DMS 273 (cell line): Measurements from ENCODE around the gene DCST1.

Experiments
- DNase-seq: peaks from one replicate; lab custom pipeline; 2025; ENCODE audit not compliant: unreplicated experiment; lab: John Stamatoyannopoulos, UW

Gene DCST1

DNA sequence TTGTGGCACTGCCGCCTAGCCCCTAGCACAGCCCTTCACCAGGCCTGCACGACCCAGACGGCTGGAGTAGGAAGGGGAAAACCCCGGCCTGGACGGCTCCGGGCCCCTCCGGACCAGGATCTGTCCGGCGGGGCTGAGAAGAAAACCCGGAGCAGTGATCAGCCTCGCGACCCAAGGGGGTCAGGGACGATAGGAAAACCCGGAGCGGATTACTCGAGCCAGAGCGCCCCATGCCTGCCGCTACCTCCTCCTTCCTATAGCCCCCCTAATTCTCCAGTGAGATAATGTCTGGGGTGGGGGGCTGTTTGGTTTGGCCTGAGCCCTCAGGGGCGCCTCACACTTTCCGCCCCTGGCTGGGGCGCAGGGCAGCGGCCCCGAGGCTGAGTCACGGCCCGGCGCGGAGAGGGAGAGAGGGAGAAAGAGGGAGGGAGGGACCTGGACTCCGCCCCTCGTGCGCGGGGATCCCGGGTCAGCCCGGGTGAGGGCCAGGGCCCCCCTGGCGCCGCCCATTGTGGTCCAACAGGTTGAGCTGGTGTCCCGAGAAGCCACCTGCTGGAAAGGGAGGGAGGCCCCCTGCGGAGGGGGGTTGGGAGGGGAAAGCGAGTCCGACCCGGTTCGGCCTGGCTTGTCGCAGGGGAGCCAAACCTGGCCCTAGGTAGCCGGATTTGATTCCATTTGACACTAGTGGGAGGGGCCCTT, 32.7 kb upstream of the DCST1 start:
- peak; percentile 95 for DNase-seq

DNA sequence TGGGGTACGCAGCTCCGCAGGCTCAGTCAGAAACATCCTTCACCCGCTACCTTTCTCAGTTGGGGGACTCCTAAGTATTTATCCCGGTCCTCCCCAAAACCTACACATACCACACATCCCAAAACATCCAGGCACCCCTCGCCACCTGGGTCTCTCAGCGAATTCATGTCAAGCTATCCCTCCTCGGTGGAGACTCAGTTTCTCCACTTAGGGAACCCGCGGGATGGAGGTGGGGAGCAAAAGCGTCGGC, 32.3 kb upstream of the DCST1 start:
- no peak for DNase-seq

DNA sequence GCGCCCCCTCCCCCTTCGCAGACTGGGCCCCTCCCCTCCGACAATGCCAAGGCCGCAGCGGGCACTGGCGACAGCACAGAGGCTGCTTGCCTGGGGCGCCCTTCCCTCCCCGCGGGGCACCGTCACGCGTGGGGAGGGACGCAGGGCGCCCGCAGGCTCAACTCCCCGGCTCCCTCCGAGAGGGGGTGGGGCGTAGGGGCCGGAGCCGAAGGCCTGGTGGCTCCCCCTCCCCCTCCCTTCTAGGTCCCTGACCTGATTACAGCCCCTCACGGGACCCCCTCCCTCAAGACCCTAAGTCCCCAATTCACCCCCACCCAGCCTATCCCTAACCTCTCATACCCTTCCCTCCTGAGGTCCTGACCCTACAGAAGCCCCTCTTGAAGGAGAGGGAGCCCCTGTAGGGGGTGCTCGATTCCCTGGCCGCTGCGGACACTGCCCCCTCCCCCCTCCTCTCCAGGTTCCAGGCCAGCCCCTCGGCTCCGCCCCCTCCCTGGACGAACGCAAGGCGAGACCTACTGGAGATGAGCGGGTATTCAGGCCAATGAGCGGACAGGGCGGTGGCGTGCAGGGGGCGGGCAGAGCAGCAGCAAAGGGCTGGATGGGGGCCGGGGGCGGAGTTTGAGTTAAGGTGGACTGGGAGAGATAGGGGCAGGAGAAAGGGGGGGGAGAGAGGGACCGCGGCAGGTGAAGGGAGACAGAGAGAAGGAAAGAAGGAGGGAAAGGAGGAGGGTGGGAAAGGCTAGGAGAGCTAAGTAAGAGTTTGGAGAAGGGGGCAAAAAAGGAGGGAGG, 31.8 kb upstream of the DCST1 start:
- peak; percentile 99 for DNase-seq

DNA sequence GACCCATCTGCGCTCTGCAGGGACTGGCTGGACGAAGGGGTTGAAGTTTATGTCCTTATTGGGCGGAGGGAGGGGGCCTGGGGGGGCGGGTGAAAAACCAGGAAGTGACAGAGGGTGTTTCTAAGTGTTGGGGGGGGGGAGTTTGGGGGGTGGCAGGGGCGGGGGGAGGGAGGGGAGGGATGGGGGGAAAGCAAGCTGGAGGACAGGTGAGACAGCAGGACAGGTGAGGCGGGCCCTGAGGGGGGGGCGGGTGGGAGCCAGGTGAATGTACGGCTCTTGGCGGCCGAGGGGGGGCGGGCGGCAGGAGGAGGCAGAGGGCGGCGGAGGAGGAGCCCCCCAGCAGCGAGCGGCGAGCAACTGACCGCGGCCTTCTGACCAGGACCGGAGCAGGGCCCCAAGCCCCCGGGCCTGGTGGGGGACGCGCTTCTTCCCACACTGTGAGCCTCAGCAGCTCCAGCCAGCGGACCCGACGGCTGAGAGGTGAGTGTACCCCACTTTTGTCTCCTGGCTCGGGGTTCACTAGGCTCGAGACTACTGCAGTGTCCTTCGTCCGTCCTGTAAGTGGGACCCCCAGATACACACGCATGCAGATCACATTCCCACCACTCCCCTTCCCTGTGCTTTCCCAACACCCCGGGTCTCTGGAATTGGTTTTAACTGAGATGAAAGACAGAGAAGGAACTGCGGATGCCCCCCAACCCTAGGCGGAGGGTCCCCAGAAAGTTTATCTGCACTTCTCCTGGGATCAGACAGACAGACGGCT, 31.0 kb upstream of the DCST1 start, which contains the start of gene ZBTB7B:
Gene ZBTB7B, plus strand, starts transcription at position 339 of the 763 bp plus-strand sequence. CDS start 11,859 bp downstream, outside the sequence.
- DNase-seq, result peak; percentile 71

DNA sequence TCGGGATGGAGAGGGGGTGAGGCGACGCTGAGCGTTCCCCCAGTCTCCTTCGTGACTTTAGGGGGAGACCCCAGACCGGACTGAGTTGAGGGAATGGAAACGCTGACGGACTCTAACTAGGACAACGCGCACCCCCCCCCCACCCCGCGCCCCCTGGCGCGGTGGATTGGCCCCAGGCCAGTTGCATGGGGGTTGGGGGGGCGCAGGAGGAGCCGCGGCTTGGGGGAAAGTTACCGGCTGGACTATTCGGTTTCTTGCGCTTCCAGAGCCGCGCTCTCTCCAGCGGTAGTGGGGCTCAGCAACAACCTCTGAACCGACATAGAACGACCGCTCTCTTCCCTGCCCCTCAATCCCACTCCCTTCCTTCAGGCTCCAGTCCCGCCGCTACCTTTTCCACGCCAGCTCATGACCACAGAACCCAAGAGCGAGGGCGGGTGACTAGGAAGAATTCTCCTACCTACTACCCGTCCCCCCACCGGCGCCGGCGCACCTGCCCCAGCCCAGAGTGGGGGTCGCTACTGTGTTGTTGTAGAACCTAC, 30.3 kb upstream of the DCST1 start:
- DNase-seq, result peak; percentile 71

DNA sequence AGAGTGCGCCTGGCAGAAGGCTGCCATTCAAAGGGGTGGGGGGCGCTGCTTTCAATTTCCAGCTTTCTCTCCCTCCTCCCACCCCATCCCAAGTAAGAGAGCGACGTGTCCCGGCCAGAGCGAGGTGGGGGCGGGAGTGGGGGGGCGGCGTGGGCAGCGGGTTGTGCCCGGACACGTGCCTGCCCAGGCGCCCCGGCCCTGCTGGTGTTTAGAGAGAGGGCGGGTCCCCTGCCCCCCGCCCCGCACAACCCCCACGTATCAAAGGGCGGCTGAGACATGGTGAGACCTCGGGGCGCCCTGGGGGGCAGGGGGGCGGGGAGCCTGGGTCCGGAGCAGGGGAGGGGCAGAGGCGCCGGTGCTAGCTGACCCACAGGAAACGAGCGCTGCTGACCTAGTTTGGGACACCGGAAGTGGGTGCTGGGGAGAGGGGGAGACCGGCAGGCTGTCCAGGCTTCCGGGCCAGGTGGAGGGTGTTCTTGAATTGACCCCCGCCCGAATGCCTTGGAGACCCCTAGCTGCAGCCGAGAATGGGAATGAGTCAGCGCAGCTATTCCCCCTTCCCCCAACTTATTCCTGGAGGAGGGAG, 29.8 kb upstream of the DCST1 start:
- DNase-seq, result peak; percentile 71

DNA sequence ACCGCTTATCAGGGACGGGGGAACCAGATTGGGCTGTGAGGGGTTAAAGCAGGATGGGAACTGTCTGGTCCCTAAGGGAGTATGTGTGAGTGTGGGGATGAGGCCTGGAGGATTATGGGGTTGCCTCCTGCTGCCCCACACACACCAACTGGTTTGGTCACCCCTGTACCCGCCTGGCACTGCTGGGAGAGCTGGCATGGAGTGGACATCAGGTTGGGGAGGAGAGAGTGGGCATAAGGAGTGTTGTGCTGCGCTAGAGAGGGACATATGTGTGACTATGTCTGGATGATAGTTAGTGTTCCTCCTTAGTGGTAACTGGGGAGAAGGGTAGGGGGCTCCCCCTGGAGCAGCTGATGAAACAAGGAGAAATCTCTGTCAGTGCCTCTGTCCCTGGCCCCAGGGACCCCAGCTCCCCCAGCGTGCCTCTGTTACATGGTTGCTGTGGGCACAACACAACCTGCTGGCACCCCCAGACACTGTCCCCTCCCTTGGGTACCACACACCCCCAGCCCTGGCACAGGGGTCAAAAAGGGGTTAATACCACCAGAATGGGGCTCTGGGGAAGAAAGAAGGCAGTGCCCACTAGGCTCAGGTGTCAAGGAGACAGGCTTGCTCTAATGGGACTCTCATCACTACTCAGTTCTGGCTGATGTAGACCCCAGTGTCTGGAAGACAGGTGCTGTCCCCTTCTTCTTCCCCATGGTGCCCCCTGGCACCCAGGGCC, 29.1 kb upstream of the DCST1 start:
- no peak for DNase-seq

DNA sequence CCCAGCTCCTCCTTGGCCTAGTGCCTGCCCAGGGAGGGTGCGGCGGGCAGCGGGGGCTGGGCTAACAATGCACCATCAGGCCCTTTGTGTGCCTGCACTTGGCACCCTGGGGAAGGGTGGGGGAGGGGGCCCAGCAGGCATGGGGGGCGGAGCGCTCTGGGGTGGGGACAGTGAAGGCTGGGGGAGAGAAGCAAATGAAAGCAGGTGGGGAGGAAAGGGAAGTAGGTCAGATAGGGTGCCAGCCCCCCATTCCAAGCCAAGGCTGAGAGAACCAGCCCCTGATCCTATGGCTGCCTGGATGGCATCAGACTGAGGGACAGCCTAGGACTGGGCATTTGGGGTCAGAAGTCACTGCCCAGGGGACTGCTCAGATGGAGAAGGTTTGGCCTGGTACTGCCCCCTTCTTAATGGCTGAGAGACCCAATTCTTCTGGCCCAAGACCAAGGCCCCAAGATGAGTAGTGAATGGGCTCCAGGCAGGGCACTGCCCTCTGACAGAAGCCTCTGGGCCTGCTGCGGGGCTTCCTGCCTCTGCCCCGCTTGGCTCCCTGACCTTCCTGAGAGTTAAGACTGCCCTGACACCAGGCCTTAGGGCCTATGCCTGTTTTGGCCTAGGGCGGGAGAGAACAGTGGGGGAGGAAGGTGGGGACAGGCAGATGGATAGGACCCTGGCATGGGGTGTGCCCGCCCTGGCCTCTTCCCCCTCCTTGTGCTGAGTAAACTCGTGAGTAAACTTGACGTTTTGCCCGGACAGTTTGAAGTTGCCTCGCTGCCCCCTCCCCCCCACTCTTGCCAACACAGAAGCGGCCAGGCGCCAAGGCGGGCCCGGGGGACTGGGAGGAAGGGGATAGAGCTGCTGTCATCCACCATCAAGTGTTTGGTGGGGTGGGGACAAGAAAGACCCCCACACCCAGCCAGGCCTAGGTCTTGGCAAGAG, 28.3 kb upstream of the DCST1 start:
- DNase-seq, result peak; percentile 79

DNA sequence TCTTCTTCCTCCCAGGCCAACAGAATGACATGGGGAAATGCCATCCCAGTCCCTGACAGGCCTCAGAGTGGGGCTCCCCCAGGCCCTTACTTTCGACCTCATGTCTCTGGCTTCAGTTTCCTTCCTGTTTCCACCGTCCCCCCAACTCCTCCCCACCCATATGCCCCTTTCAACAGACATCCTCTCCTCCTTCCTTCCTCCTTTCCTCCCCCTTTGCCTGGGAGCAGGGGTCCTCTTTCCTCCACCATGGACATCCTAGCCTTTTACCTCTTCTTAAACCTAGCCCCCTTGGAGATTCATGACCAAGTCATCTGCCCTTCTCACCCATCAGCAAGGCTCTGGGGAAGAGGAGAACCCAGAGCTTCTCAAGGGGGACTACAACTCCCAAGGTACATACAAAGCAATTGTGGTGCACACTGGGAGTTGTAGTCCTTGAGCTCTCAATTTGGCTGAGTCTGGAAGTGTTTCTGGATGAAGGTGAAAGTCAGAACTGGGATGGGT, 27.0 kb upstream of the DCST1 start:
- DNase-seq, result peak; percentile 77

DNA sequence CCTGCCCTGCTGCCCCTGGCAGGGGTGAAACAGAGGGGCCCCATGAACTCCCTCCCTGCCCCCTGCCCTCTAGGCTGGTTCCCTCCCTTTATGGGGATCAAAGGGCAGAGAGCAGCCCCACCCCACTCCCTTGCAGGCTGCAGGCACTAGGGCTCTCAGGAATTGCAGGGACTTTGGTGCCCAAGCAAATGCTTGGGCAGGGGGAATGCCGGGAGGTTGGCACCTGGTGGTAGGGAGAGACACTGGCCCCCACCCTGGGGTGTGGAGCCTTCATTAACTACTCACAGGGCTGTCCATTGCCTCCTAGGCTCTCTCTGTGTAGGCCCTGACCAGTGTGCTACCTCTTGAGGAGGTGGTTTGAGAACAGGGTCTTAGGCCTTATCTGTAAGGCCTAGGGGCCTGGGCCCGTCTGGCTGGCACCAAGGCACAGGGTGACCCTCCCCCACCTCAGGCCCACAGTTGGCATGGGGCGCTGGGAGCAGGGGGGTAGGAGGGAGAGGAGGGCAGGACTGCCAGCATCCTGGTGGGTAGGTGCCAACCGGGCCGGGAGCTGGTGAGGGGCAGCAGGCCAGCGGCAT, 26.3 kb upstream of the DCST1 start:
- DNase-seq, result no peak

DNA sequence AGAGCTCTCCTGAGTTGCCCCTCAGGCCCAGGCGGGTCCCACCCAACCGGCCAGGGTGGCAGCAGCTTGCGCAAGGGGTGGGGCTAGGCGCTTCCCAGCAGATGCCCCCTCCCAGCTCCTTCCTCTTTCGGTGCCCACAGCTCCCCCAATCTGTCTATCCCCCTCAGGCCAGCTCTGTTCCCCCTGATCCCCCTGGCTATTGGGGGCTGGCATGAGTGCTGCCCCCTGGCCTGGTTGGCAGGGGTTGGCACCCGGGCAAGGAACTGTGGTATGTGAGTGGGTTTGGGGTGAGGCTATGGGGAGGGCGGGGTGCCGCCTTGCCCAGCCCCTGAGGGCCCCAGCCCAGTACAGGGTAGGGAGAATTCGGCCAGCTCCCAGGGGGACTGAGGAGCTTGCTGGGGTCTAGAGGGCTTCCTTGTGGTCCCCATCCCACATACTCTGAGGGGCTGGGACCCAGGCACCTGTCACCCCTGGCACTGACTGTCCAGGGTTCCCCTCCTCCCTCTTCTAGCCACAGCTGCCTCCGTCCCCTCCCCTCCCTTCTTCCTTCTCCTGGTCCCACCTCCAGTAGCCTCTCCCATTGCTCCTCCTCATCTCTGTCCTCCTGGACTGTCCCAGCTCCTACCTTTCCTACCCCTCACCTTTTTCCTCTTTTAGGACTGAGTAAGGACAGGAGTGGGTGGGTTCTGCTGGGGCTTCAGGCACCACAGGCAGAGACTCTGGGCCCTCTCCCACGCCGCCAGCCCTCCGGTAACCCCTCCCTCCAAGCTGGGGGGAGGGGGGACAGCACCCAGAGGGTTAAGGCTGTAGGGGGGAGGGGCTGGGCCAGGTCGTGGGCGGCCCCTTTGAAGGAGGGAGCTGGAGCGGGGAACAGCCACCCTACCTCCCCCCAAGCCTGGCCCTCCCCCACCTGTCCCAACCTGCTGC, 25.3 kb upstream of the DCST1 start:
- no peak for DNase-seq

DNA sequence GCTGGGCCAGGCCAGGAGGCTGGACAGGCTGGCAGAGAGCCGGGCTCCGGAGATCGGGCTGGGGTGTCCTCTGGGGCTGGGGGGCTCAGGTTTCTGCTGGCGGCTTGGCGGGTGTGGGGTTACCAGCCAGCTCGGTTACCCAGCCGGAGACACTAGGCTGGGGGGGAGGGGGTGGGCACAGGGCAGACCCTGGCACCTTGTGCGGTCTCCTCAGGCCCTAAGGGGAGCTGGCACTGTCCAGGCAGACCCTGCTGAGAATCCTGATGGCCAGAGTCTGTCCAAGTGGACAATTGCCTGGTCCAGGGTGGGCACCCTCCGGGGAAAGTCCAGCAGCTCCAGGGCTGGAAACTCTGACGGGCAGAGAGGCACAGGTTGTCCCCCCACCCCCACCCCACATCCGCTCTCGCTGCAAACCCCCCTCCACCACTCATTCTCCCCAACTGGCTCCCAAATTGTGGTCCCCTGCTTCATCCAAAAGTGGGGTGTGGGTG, 24.4 kb upstream of the DCST1 start:
- DNase-seq, result no peak

DNA sequence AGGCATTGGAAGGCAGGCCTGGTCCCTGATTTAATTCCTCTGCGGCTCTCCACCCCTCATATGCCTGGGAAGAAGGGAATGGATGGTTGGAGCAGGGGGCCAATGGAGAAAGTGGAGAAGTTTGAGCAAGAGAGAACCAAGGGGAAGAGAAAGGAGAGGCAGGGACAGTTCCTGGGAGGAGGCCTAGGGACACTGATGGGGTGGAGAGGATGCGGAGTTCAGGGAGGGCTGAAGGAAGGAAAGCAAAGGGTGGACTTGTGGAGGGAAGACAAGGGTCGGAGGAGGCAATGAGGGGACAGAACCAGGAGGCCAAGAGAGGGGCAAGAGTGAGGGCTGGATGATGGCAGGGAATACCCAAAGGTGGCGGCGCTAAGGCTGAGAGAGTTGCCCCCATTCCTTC, 23.9 kb upstream of the DCST1 start:
- no peak for DNase-seq

DNA sequence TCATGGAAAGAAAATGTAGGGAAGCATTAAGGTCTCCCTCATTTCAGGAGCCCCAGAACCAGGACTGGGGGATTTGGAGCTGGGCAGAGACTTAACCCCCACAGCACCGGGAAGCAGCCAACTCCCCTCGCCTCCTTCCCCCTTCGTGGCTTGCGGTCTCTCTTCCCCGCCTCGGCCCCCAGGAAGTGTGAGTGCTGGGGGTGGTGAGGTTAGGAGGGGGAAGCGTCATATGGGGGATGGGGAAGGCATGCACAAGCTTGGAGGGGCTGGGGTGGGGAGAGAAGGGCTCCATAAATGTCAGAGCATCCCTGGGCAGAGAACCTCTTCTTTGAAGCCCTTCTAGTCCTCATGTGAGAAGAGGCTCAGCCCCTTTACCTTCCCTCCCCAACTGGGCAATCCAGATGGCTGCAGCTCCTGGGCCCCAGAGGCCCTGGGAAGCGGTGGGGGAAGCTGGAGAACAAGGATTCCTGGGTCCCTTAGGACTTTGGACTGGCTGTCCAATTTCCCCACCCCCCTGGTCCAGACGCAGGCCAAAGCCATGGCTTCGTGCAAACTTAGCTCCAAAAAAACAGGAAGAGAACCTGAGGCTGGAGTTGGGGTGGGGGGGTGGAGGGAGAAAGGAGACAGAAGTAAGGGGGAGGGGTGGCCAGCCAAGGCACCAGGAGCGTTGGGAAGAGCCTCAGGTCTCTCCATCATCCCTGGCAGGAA, 23.3 kb upstream of the DCST1 start:
- DNase-seq, result no peak

DNA sequence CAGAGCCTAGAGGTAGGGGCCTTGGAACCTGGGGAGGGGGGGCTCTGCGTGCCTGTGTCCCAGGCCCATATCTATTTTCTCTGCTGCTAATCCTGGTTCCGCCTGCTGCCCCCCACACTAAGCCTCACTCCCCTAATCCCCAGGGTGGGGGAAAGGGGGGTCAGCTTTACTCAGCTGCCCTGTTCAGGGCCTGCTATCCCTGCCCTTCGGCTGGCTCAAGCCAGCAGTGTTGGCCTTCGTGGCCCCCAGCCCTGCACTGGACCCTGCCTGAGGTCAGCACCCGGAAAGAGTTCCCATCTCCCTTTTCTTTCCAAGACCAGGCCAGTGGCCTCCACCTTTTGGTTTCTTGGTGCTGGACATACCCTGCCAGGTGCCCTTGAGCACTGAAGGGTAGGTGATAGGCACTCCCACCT, 22.6 kb upstream of the DCST1 start:
- DNase-seq, result no peak

DNA sequence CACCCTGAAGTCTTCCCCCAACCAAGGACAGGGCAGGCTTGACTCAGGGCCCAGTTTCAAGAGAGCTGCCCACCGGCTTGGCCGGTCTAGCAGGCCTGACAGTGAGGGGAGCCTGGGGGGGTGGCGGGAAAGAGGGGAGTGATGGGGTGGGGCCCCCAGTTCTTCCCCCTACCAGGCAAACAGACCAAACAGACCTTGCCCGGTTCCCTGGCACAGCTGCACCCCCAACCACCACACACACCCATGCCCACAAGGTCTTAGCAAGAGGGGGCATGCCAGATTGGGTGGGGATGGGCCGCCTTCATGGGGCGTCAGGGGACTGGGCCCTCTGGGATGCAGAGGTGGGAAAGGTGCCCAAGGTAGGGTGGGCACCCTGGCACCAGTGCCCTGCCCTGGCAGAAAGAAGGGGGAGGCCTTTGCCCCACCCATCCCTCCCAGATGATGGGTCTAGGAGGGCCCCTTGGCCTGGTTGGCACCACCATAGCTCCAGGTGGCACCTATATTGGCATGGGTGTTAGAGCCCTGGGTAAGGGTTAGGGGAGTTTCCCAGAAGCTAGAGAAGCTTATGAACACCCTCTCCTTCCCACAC, 22.1 kb upstream of the DCST1 start:
- DNase-seq, result no peak

DNA sequence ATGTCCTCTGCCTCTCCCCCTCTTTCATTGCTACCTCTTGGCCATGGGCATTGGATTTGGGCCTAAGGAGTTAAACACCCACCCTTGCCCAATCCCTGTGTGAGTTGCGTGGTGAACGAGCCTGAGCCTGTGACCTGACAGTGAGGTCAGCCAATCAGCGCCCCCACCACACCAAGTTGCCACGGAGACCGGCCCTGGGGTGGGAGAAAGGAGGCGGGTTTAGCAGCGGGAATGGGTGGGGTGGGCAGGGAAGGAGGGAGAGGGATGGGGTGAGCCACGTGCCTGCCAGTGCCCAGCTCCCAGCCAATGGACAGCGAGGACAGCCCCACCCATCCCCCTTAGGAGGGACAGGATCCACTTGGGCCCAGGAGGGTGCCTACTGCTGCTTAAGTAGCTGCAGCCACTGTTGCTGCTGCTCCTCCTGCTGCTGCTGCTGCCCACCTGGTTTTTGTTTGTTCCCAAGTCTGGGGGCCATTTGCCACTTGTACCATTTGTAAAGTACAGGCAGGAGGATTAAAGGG, 21.5 kb upstream of the DCST1 start:
- peak; percentile 95 for DNase-seq
